Activated B cell treated with CpG ODN at 0.5 μM for 24 hours (primary cell): ENCODE measurements around the gene ZNF878. TPM values are rescaled to one million over a fixed set of nuclear protein-coding genes. Genes with fewer than 3 reads are reported as not detected.

Source experiments
- ATAC-seq: fragments of 200-7000 bp; cut with Tn5 transposase; one replicate; pipeline ENCODE4 v1.10.0; 2021; ENCODE audit warnings: low read depth, mild to moderate bottlenecking, moderate library complexity
- CTCF ChIA-PET: fragments of 350-600 bp; sonication (Branson Sonifier 250); formaldehyde crosslinking; loops from one replicate; lab custom pipeline; 2021; ENCODE audit warnings: antibody characterized with exemption; lab: Charles Lee
- POLR2A ChIA-PET: fragments of 350-600 bp; sonication (Branson Sonifier 250); formaldehyde crosslinking; loops from one replicate; lab custom pipeline; 2021; ENCODE audit warnings: antibody characterized with exemption; lab: Charles Lee
- DNase-seq: peaks from one replicate; pipeline ENCODE4 v3.0.0; 2022
- H3K27ac Mint-ChIP-seq: one replicate; pipeline ENCODE4 v1.8.0; 2020; ENCODE audit warnings: mixed read lengths
- H3K27me3 Mint-ChIP-seq: one replicate; pipeline ENCODE4 v1.8.0; 2021; ENCODE audit warnings: mixed read lengths
- H3K36me3 Mint-ChIP-seq: one replicate; pipeline ENCODE4 v1.8.0; 2021; ENCODE audit warnings: low read depth, mixed read lengths
- H3K4me1 Mint-ChIP-seq: one replicate; pipeline ENCODE4 v1.8.0; 2021; ENCODE audit warnings: mixed read lengths
- H3K4me3 Mint-ChIP-seq: one replicate; pipeline ENCODE4 v1.8.0; 2020; ENCODE audit warnings: mild to moderate bottlenecking, mixed read lengths
- H3K9me3 Mint-ChIP-seq: one replicate; pipeline ENCODE4 v1.8.0; 2020; ENCODE audit warnings: mixed read lengths
- CTCF ChIP-seq: fragments of 200-600 bp; IDR thresholded peaks from one replicate; pipeline ENCODE4 v1.8.0; 2022; ENCODE audit warnings: antibody characterized with exemption, mild to moderate bottlenecking
- intact Hi-C: fragments of 100-400 bp; cut with micrococcal nuclease; formaldehyde crosslinking; loops from one replicate; pipeline ENCODE4 v1.15.1; 2024
- total RNA-seq: library from RNA; stranded (reverse); gene quantifications from 2 replicates; pipeline ENCODE4 v1.2.3, GENCODE V29; 2022

ZNF878 gene
- total RNA-seq, 1 donor from 2014 or later, result 1.2 TPM

GRCh38 chr19:12075538-12076139, 22.9 kb upstream of the ZNF878 start:
- CTCF ChIA-PET, result no interaction called here
- Mint-ChIP-seq H3K36me3 (peaks cover 77% of the 10 kb centered on the region), H3K4me1 (no peaks in the 10 kb centered on the region), H3K4me3 (no peak overlapping the region), H3K27ac (no peak overlapping the region), H3K27me3 (no peaks in the 10 kb centered on the region), H3K9me3 (peaks cover 37% of the 10 kb centered on the region)
- ATAC-seq (no peak), DNase-seq (no peak)
- POLR2A ChIA-PET, result no interaction called here
- TF ChIP-seq CTCF, result no peak
- intact Hi-C loops, result no loop called here

GRCh38 chr19:12064590-12065538, 12.1 kb upstream of the ZNF878 start, which contains the start of gene ZNF844:
TSS of gene ZNF844 (plus strand) at chr19:12064731. CDS start at chr19:12064874, 143 bp downstream.
- ChIA-PET POLR2A (interaction anchor here (0.6 to 1.6 kb wide), 15 partner anchors 8 to 818 kb away, joined by 3 to 12 read pairs (median 3); partner anchors contain the start of genes ZNF20, ZNF441, ZNF700 and ZNF763), CTCF (interaction anchor here (1.1 to 1.7 kb wide), 3 partner anchors 26 to 101 kb away, joined by 3 to 6 read pairs (median 3); partner anchors contain the start of gene ZNF763)
- TF ChIP-seq CTCF, result no peak
- DNase-seq (peak; percentile 81), ATAC-seq (peak; percentile 95)
- H3K27ac Mint-ChIP-seq, result peak within 1 kb of the TSS; percentile 93
- intact Hi-C loops, result no loop called here
- peak within 1 kb of the TSS; percentile 92 for H3K4me3 Mint-ChIP-seq
- peaks cover 14% of the 10 kb centered on the region for H3K4me1 Mint-ChIP-seq
- no peaks in the 10 kb centered on the region for H3K9me3 Mint-ChIP-seq
- peaks cover 18% of the 10 kb centered on the region for H3K36me3 Mint-ChIP-seq
- no peaks in the 10 kb centered on the region for H3K27me3 Mint-ChIP-seq

DNA sequence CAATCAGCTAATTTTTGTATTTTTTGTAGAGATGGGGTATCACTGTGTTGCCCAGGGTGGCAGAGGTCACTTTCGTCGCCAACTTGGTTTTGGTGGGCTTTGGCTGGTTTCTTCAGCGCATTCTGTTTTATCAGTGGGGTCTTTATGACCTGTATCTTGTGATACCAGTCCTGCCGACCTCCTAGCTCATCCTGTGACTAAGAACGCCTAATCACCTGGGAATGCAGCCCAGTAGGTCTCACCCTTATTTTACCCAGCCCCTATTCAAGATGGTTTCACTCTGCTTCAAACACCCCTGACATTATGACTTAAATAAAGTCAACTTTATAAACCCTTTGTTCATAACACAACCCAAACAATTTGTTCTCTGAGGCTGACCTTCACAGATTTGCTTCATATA, 3.0 kb upstream of the ZNF878 start:
- DNase-seq, result no peak
- intact Hi-C loops, result loop anchor here (2.0 to 5.0 kb wide), 2 partner anchors 173 to 258 kb away; partner anchors contain the start of gene ZNF491
- no peaks in the 10 kb centered on the region for H3K9me3 Mint-ChIP-seq
- ChIA-PET POLR2A (interaction anchor here (0.5 to 0.6 kb wide), 3 partner anchors 279 to 720 kb away, joined by 3 to 6 read pairs (median 5); no protein-coding TSS in a partner anchor), CTCF (interaction anchor here (0.6 to 1.4 kb wide), 2 partner anchors 92 to 262 kb away, joined by 3 read pairs; no protein-coding TSS in a partner anchor)
- no peak overlapping the region for H3K27ac Mint-ChIP-seq
- H3K36me3 Mint-ChIP-seq, result no peaks in the 10 kb centered on the region
- no peak for TF ChIP-seq CTCF
- no peak overlapping the region for H3K4me3 Mint-ChIP-seq
- H3K4me1 Mint-ChIP-seq, result peaks cover 16% of the 10 kb centered on the region
- H3K27me3 Mint-ChIP-seq, result peaks cover 4% of the 10 kb centered on the region
- no peak for ATAC-seq

- peaks cover 4% of the 10 kb centered on the region for H3K27me3 Mint-ChIP-seq
- peaks cover 12% of the 10 kb centered on the region for H3K4me1 Mint-ChIP-seq
- peak overlapping the region; percentile 86 for H3K4me3 Mint-ChIP-seq
- POLR2A ChIA-PET, result interaction anchor here (0.6 to 2.0 kb wide), 9 partner anchors 10 to 128 kb away, joined by 3 to 9 read pairs (median 4); partner anchors contain the start of genes ZNF20, ZNF700, ZNF763 and ZNF844
- no peaks in the 10 kb centered on the region for H3K36me3 Mint-ChIP-seq
- DNase-seq (no peak), ATAC-seq (peak; percentile 12)
- H3K27ac Mint-ChIP-seq, result peak overlapping the region; percentile 13
- H3K9me3 Mint-ChIP-seq, result no peaks in the 10 kb centered on the region
- intact Hi-C loops, result loop anchor here (1.0 to 2.0 kb wide), 2 partner anchors 63 to 88 kb away; no protein-coding TSS in a partner anchor
- no peak for TF ChIP-seq CTCF
- CTCF ChIA-PET, result interaction anchor here (0.9 to 3.0 kb wide), 5 partner anchors 16 to 254 kb away, joined by 3 to 17 read pairs (median 5); partner anchors contain the start of genes ZNF491 and ZNF763
Observed at GRCh38 chr19:12052091-12052496, 667 bp downstream of the ZNF878 start.
